DND-41 (cell line): ENCODE results near the gene ACSL4.
"Not testable (repeated sequence)": the region's sequence is repeated elsewhere in the genome, so short reads cannot be mapped to it uniquely, and the experiment has no call there.

Experiments
- EZH2 ChIP-seq: IDR thresholded peaks from 3 replicates; pipeline ENCODE4 v1.6.1; 2012; ENCODE audit warnings: borderline replicate concordance, low read depth, mild to moderate bottlenecking, moderate library complexity, low read length, inconsistent platforms; ENCODE audit not compliant: severe bottlenecking
- TF ChIP-seq, protein P1 (sequence below): IDR thresholded peaks from 2 replicates; pipeline ENCODE4 v1.5.1; 2012; ENCODE audit warnings: borderline replicate concordance, low read length, moderate library complexity, mild to moderate bottlenecking; ENCODE audit not compliant: poor library complexity, severe bottlenecking; ENCODE audit errors: extremely low read depth

GRCh38 chrX:109740896-109741295 is 7.8 kb upstream of the ACSL4 start:
- TF ChIP-seq, protein P1, sequence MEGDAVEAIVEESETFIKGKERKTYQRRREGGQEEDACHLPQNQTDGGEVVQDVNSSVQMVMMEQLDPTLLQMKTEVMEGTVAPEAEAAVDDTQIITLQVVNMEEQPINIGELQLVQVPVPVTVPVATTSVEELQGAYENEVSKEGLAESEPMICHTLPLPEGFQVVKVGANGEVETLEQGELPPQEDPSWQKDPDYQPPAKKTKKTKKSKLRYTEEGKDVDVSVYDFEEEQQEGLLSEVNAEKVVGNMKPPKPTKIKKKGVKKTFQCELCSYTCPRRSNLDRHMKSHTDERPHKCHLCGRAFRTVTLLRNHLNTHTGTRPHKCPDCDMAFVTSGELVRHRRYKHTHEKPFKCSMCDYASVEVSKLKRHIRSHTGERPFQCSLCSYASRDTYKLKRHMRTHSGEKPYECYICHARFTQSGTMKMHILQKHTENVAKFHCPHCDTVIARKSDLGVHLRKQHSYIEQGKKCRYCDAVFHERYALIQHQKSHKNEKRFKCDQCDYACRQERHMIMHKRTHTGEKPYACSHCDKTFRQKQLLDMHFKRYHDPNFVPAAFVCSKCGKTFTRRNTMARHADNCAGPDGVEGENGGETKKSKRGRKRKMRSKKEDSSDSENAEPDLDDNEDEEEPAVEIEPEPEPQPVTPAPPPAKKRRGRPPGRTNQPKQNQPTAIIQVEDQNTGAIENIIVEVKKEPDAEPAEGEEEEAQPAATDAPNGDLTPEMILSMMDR: not testable (repeated sequence)
- not testable (repeated sequence) for TF ChIP-seq EZH2
